K562 (cell line): Measurements from ENCODE around the gene NDUFS5. TPM values are rescaled to one million over a fixed set of nuclear protein-coding genes. Genes with fewer than 3 reads are reported as not detected.

Experiments
- CBX3 ChIP-seq, 2 experiments: IDR thresholded peaks; 1 replicate in 1 of 2; 2 replicates in 1 of 2; pipeline ENCODE4 v1.6.1; 2012; ENCODE audit warnings: inconsistent platforms in 2 of 2, low read length in 2 of 2, borderline replicate concordance in 1 of 2, control low read depth in 1 of 2
- FOSL1 ChIP-seq: fragments of 200-800 bp; sonication (Bioruptor generic); conservative IDR thresholded peaks from 2 replicates; pipeline ENCODE4 v1.6.1; 2016; ENCODE audit warnings: missing genetic modification characterization, missing compliant biosample characterization
- ILK ChIP-seq: fragments of 450-650 bp; IDR thresholded peaks from 2 replicates; pipeline ENCODE4 v1.6.1; 2016; ENCODE audit warnings: missing genetic modification characterization, low read depth, mild to moderate bottlenecking, missing compliant biosample characterization, moderate library complexity, borderline replicate concordance
- KAT8 ChIP-seq: fragments of 450-650 bp; IDR thresholded peaks from 2 replicates; pipeline ENCODE4 v1.6.1; 2016; ENCODE audit warnings: low read depth, mild to moderate bottlenecking
- MAFF ChIP-seq: IDR thresholded peaks from 2 replicates; pipeline ENCODE4 v1.6.1; 2012; ENCODE audit warnings: low read length, improper control_type of control experiment
- NR3C1 ChIP-seq: sonication (generic); formaldehyde crosslinking; IDR thresholded peaks from 2 replicates; pipeline ENCODE4 v1.8.1; 2022; ENCODE audit warnings: missing genetic modification reagents
- NUFIP1 ChIP-seq: fragments of 450-650 bp; IDR thresholded peaks from 2 replicates; pipeline ENCODE4 v1.6.1; 2018; ENCODE audit not compliant: partially characterized antibody
- TAL1 ChIP-seq: fragments of 450-650 bp; IDR thresholded peaks from 2 replicates; pipeline ENCODE4 v1.6.1; 2016; ENCODE audit warnings: mild to moderate bottlenecking
- ZNF12 ChIP-seq: sonication (generic); formaldehyde crosslinking; IDR thresholded peaks from 2 replicates; pipeline ENCODE4 v1.4.0; 2020; ENCODE audit warnings: mild to moderate bottlenecking, missing genetic modification reagents
- ZNF121 ChIP-seq: sonication (generic); formaldehyde crosslinking; conservative IDR thresholded peaks from 2 replicates; pipeline ENCODE4 v1.8.0; 2022; ENCODE audit warnings: missing genetic modification reagents
- ZNF184 ChIP-seq: sonication (generic); formaldehyde crosslinking; IDR thresholded peaks from 2 replicates; pipeline ENCODE4 v1.5.0; 2020; ENCODE audit warnings: missing genetic modification reagents
- ZNF23 ChIP-seq: fragments of 250-450 bp; sonication (Bioruptor Pico); IDR thresholded peaks from 2 replicates; pipeline ENCODE4 v1.4.0; 2020; ENCODE audit warnings: mild to moderate bottlenecking
- ZNF324 ChIP-seq: fragments of 250-450 bp; sonication (Bioruptor Pico); IDR thresholded peaks from 2 replicates; pipeline ENCODE4 v1.4.0; 2020; ENCODE audit warnings: mild to moderate bottlenecking
- ZNF57 ChIP-seq: fragments of 450-650 bp; formaldehyde crosslinking; IDR thresholded peaks from 2 replicates; pipeline ENCODE4 v1.4.0; 2020; ENCODE audit warnings: mild to moderate bottlenecking, moderate library complexity
- polyA plus RNA-seq, 8 experiments: library from polyadenylated mRNA; depleted of rRNA in 4 of 8; stranded (reverse) in 5 of 8; unstranded in 3 of 8; fragments of >200 nt; fragmentation: Nextera tagmentation in 2 of 8; fragmentation: Illumina TruSeq in 1 of 8; extraction: Ambion mirVana in 2 of 8; extraction: Trizol in 1 of 8; gene quantifications; 2 replicates each; pipeline versions ENCODE4 v1.2.1 to v1.2.3, GENCODE V29; 2011 to 2014; ENCODE audit warnings: inconsistent platforms in 1 of 8, missing spikeins in 1 of 8
- total RNA-seq, 7 experiments: library from RNA; depleted of rRNA in 6 of 7; stranded (reverse); fragments of >200 nt in 6 of 7; fragmentation: Illumina TruSeq in 2 of 7; extraction: Trizol in 2 of 7; gene quantifications; 2 replicates each; pipeline versions ENCODE4 v1.2.1 to v1.2.3, GENCODE V29; 2011 to 2021; ENCODE audit warnings: low replicate concordance in 1 of 7
- TF ChIP-seq, protein P1 (sequence below): fragments of 250-450 bp; sonication (Bioruptor Pico); IDR thresholded peaks from 2 replicates; pipeline ENCODE4 v1.4.0; 2020
- TF ChIP-seq, protein P2 (sequence below): fragments of 450-650 bp; formaldehyde crosslinking; IDR thresholded peaks from 2 replicates; pipeline ENCODE4 v1.4.0; 2020; ENCODE audit warnings: mild to moderate bottlenecking, moderate library complexity

The NDUFS5 gene
- total and polyA plus RNA-seq, 9 of the 15 experiments (the other 6 are each of a cell fraction or from before 2014, with no cell fraction given) = 499 to 2,737 (median 1,281) TPM

DNA sequence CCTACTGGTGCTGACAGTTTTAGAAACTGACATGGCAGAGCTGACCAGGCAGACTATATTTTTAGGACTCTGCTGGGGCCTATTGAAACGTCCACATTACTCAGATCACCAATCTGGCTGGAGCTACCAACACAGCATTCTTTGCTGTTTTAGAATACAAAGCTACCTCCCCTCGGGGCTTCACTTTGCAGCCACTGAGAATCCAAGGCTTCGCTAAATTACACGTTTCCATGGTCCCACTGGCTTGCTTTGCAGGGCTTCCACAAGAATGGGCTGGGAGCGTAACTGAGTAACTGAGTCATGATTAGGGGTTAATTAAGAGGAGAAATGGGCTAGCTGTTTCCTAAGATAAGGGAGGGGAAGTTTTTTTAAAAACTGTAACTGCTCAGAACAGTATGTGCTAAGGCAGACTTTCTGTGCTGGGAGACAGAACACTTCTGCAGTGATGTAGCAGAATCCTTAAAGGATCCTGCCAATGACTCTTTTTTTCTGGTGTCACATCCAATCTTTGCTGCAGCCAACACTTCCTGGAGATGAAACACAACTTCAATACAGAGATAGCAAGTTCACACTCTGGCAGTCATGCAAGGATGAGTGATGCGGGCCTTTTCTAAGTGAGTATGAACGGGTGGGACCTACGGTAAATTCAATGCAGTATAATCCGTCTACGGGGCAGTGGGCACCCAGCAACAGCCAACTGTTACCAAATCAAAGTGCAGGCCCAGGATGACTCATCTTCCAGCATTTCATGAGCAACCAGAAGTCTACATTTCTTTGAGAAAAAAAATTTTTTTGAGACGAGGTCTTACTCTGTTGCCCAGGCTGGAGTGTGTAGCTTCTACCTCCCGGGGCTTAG, 21.5 kb downstream of the NDUFS5 start (continued):
- TF ChIP-seq, protein P1, sequence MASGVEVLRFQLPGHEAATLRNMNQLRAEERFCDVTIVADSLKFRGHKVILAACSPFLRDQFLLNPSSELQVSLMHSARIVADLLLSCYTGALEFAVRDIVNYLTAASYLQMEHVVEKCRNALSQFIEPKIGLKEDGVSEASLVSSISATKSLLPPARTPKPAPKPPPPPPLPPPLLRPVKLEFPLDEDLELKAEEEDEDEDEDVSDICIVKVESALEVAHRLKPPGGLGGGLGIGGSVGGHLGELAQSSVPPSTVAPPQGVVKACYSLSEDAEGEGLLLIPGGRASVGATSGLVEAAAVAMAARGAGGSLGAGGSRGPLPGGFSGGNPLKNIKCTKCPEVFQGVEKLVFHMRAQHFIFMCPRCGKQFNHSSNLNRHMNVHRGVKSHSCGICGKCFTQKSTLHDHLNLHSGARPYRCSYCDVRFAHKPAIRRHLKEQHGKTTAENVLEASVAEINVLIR (CRISPR knock-in tag) = no peak
- TF ChIP-seq, protein P2, sequence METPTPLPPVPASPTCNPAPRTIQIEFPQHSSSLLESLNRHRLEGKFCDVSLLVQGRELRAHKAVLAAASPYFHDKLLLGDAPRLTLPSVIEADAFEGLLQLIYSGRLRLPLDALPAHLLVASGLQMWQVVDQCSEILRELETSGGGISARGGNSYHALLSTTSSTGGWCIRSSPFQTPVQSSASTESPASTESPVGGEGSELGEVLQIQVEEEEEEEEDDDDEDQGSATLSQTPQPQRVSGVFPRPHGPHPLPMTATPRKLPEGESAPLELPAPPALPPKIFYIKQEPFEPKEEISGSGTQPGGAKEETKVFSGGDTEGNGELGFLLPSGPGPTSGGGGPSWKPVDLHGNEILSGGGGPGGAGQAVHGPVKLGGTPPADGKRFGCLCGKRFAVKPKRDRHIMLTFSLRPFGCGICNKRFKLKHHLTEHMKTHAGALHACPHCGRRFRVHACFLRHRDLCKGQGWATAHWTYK = no peak
- TF ChIP-seq KAT8 (no peak), CBX3 (IDR thresholded peaks at IDR 0.05; ENCODE audit: borderline replicate concordance in 1 of 2, low read length in 2 of 2) (peak in 1 of 2 experiments; percentile 39; a peak in 1 of 3 replicates), ZNF23 (CRISPR knock-in tag) (no peak), ZNF121 (CRISPR knock-in tag) (peak; percentile 85), ZNF184 (CRISPR knock-in tag) (no peak), TAL1 (peak; percentile 51), ILK (tag) (no peak), ZNF57 (CRISPR knock-in tag) (no peak), FOSL1 (tag) (peak; percentile 53; the same call in 1 of the 2 replicates), MAFF (peak; percentile 33; the same call in 1 of the 2 replicates), NR3C1 (no peak), ZNF324 (CRISPR knock-in tag) (no peak), ZNF12 (CRISPR knock-in tag) (no peak), NUFIP1 (no peak)
- TF ChIP-seq, all 486 proteins: peak for 43
